GM23248 (cell line): ENCODE data around the gene LCE1B. TPM values are rescaled to one million over a fixed set of nuclear protein-coding genes. Genes with fewer than 3 reads are reported as not detected.

Source experiments
- DNase-seq: peaks from one replicate; pipeline ENCODE4 v3.0.0-alpha.2; 2015
- H2AFZ ChIP-seq: fragments of 200-600 bp; sonication (generic); 2 replicates; pipeline ENCODE4 v1.6.1; 2016; ENCODE audit warnings: antibody characterized with exemption
- H3F3A ChIP-seq: fragments of 200-600 bp; sonication (generic); 2 replicates; pipeline ENCODE4 v1.6.1; 2016; ENCODE audit warnings: mild to moderate bottlenecking, antibody characterized with exemption, mixed run types; ENCODE audit not compliant: insufficient read depth
- H3K27ac ChIP-seq: fragments of 200-600 bp; sonication (generic); 2 replicates; pipeline ENCODE4 v1.5.1; 2016; ENCODE audit warnings: mild to moderate bottlenecking
- H3K27me3 ChIP-seq: fragments of 200-600 bp; sonication (generic); replicated peaks from 2 replicates; pipeline ENCODE4 v1.6.1; 2016; ENCODE audit warnings: mild to moderate bottlenecking; ENCODE audit not compliant: insufficient read depth
- H3K36me3 ChIP-seq: fragments of 200-600 bp; sonication (generic); 2 replicates; pipeline ENCODE4 v1.6.1; 2016; ENCODE audit warnings: low read depth, mild to moderate bottlenecking
- H3K4me1 ChIP-seq: fragments of 200-600 bp; sonication (generic); 2 replicates; pipeline ENCODE4 v1.6.1; 2016; ENCODE audit warnings: mild to moderate bottlenecking; ENCODE audit not compliant: insufficient read depth
- H3K4me2 ChIP-seq: fragments of 200-600 bp; sonication (generic); one replicate; pipeline ENCODE4 v1.6.1; 2016; ENCODE audit warnings: mild to moderate bottlenecking; ENCODE audit not compliant: unreplicated experiment
- H3K4me3 ChIP-seq: fragments of 200-600 bp; sonication (generic); 2 replicates; pipeline ENCODE4 v1.5.1; 2016; ENCODE audit warnings: mild to moderate bottlenecking
- H3K79me2 ChIP-seq: fragments of 200-600 bp; sonication (generic); 2 replicates; pipeline ENCODE4 v1.6.1; 2016; ENCODE audit warnings: mild to moderate bottlenecking; ENCODE audit not compliant: insufficient read depth
- H3K9ac ChIP-seq: fragments of 200-600 bp; sonication (generic); 2 replicates; pipeline ENCODE4 v1.6.1; 2016; ENCODE audit warnings: mild to moderate bottlenecking
- H3K9me2 ChIP-seq: fragments of 200-600 bp; sonication (generic); 2 replicates; pipeline ENCODE4 v1.6.1; 2016; ENCODE audit warnings: mixed run types, mild to moderate bottlenecking, moderate library complexity; ENCODE audit not compliant: insufficient read depth
- H3K9me3 ChIP-seq: fragments of 200-600 bp; sonication (generic); one replicate; pipeline ENCODE4 v1.6.1; 2017; ENCODE audit warnings: low read depth
- H4K20me1 ChIP-seq: fragments of 200-600 bp; sonication (generic); 2 replicates; pipeline ENCODE4 v1.6.0; 2016; ENCODE audit not compliant: insufficient read depth
- EZH2 ChIP-seq: fragments of 200-600 bp; sonication (generic); IDR thresholded peaks from 2 replicates; pipeline ENCODE4 v1.6.1; 2018; ENCODE audit warnings: antibody characterized with exemption, mild to moderate bottlenecking; ENCODE audit not compliant: insufficient read depth, poor library complexity, severe bottlenecking
- EZH2phosphoT487 ChIP-seq: fragments of 200-600 bp; sonication (generic); IDR thresholded peaks from 2 replicates; pipeline ENCODE4 v1.6.1; 2018; ENCODE audit warnings: antibody characterized with exemption, moderate library complexity, mild to moderate bottlenecking, low read depth; ENCODE audit not compliant: insufficient read depth
- WGBS, 2 experiments: methylation state at CpG; one replicate each; pipeline ENCODE4 v1.1.6; 2015 to 2017; ENCODE audit warnings: low lambda C conversion rate in 2 of 2, low coverage in 1 of 2; ENCODE audit errors: missing lambda C conversion rate in 2 of 2; 5-methylcytosine and 5-hydroxymethylcytosine counted together
- in situ Hi-C: fragments of 300-500 bp; cut with MboI; formaldehyde crosslinking; loops from 2 replicates; pipeline ENCODE4 v1.15.0; 2020
- polyA plus RNA-seq: library from polyadenylated mRNA; unstranded; fragments of >200 nt; fragmentation: Nextera tagmentation; extraction: Ambion mirVana; gene quantifications from 2 replicates; pipeline ENCODE4 v1.2.1, GENCODE V29; 2016
- total RNA-seq: library from RNA; depleted of rRNA; stranded (reverse); fragments of >200 nt; shearing (Covaris generic); gene quantifications from 2 replicates; pipeline ENCODE4 v1.2.3, GENCODE V29; 2014

Gene LCE1B
- total and polyA plus RNA-seq, 2 experiments from 2014 or later, result not detected

DNA sequence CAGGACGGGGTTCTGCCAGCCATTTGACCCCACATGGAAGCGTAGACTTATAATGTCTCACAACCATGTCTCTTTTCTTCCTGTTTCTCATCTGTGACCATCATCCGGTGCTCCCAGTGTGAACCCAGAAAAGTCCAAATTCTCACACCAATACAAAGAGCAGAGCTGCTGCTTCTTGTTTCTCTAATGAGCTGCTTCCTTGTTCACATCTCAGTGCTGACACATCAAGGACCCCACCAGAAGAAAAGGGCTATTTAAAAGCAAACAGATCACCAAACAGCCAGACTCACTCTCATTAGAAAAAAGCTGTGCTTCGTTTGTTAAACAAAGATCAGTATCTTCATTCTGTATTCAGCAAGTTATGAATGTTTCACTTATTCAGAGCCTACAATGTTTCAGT lies 16.1 kb upstream of the LCE1B start:
- no peaks in the 10 kb centered on the region for H3K4me1 ChIP-seq
- no peaks in the 10 kb centered on the region for H3K9me2 ChIP-seq
- H3K9ac ChIP-seq, result no peak overlapping the region
- H3K9me3 ChIP-seq, result no peaks in the 10 kb centered on the region
- no peak overlapping the region for H3K4me3 ChIP-seq
- in situ Hi-C loops, result no loop called here
- no peak for DNase-seq
- H2AFZ ChIP-seq, result no peak overlapping the region
- no peaks in the 10 kb centered on the region for H4K20me1 ChIP-seq
- H3K4me2 ChIP-seq, result no peak overlapping the region
- H3K36me3 ChIP-seq, result no peaks in the 10 kb centered on the region
- peaks cover 9% of the 10 kb centered on the region; the same call in 1 of the 2 replicates for H3K27me3 ChIP-seq
- TF ChIP-seq EZH2phosphoT487 (no peak), EZH2 (no peak)
- 26 to 31% methylated on average over 4 of the region's 4 CpGs for WGBS, 2 experiments
- no peaks in the 10 kb centered on the region for H3F3A ChIP-seq
- no peak overlapping the region for H3K27ac ChIP-seq
- H3K79me2 ChIP-seq, result no peaks in the 10 kb centered on the region

DNA sequence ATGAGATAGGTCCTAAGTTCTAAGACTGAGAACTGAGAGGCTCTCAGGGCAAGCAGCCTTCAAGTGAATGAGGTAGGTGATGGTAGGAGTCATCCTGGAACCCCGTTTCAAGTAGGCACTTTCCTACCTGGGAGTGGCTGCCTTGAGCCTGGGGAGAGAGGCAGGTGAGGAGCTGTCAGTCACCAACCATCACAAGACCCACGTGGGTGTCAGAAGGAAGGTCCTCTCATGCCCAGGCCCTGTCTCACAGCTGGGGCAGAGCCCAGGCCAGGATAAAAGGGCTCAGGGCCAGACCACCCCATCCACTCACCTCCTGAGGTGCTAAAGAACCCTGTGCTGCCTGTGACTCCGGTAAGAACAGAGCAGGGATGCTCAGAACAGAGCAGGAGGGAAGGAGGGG lies 15.3 kb upstream of the LCE1B start, which contains the start of gene LCE1D:
LCE1D (plus strand) TSS at position 301 of the 400 bp plus-strand sequence. CDS start 1,074 bp downstream, outside the sequence.
- 7 to 10% methylated on average over 2 to 3 of the region's 3 CpGs for WGBS, 2 experiments
- Histone ChIP-seq H3K27ac (no peak within 1 kb of the TSS), H3K4me2 (no peak within 1 kb of the TSS), H2AFZ (no peak within 1 kb of the TSS), H3K79me2 (no peaks in the 10 kb centered on the region), H4K20me1 (no peaks in the 10 kb centered on the region), H3K27me3 (peaks cover 9% of the 10 kb centered on the region; the same call in 1 of the 2 replicates), H3K9me2 (no peaks in the 10 kb centered on the region), H3K4me1 (no peaks in the 10 kb centered on the region), H3K9me3 (no peaks in the 10 kb centered on the region), H3K9ac (no peak within 1 kb of the TSS), H3K36me3 (no peaks in the 10 kb centered on the region), H3K4me3 (no peak within 1 kb of the TSS), H3F3A (no peaks in the 10 kb centered on the region)
- TF ChIP-seq EZH2phosphoT487 (no peak), EZH2 (no peak)
- in situ Hi-C loops, result no loop called here
- no peak for DNase-seq

GRCh38 chr1:152801333-152801732 lies 10.4 kb upstream of the LCE1B start:
- H3K4me3 ChIP-seq, result no peak overlapping the region
- H3F3A ChIP-seq, result no peaks in the 10 kb centered on the region
- DNase-seq, result peak; percentile 12

DNA sequence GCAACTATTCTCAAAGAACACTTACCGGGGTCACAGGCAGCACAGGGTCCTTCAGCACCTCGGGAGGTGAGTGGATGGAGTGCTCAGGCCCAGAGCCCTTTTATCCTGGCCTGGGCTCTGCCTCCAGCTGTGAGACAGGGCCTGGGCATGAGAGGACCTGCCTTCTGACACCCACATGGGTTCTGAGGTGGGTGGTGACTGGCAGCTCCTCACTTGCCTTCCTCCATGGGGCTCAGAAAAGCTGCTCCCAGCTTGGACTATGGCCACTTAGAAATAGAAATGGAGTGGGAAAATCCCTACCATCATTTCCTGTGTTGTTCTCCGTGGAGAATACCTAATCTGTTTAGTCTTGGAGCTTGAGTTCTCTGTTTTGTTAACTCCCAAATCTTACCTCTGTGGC lies 5.2 kb upstream of the LCE1B start, which contains the start of gene LCE1C:
LCE1C (minus strand) TSS at position 76 of the 400 bp plus-strand sequence. CDS start 1,173 bp downstream, outside the sequence.
- in situ Hi-C loops, result no loop called here
- no peaks in the 10 kb centered on the region for H3K27me3 ChIP-seq
- H2AFZ ChIP-seq, result no peak within 1 kb of the TSS
- no peak within 1 kb of the TSS for H3K4me2 ChIP-seq
- H3K79me2 ChIP-seq, result no peaks in the 10 kb centered on the region
- no peak for DNase-seq
- 10 to 20% methylated on average over 3 of the region's 3 CpGs for WGBS, 2 experiments
- no peak within 1 kb of the TSS for H3K27ac ChIP-seq
- no peaks in the 10 kb centered on the region for H3K4me1 ChIP-seq
- H3K9me3 ChIP-seq, result no peaks in the 10 kb centered on the region
- no peaks in the 10 kb centered on the region for H4K20me1 ChIP-seq
- no peak for TF ChIP-seq EZH2
- TF ChIP-seq EZH2phosphoT487, result no peak
- H3K4me3 ChIP-seq, result no peak within 1 kb of the TSS
- H3K9me2 ChIP-seq, result no peaks in the 10 kb centered on the region
- H3F3A ChIP-seq, result no peaks in the 10 kb centered on the region
- no peaks in the 10 kb centered on the region for H3K36me3 ChIP-seq
- H3K9ac ChIP-seq, result no peak within 1 kb of the TSS

More at GRCh38 chr1:152801333-152801732, 10.4 kb upstream of the LCE1B start:
- Histone ChIP-seq H3K4me1 (no peaks in the 10 kb centered on the region), H3K27me3 (peaks cover 9% of the 10 kb centered on the region; the same call in 1 of the 2 replicates), H3K9me2 (no peaks in the 10 kb centered on the region), H3K27ac (no peak overlapping the region), H4K20me1 (no peaks in the 10 kb centered on the region), H3K79me2 (no peaks in the 10 kb centered on the region), H2AFZ (no peak overlapping the region), H3K36me3 (no peaks in the 10 kb centered on the region), H3K9ac (no peak overlapping the region), H3K9me3 (no peaks in the 10 kb centered on the region), H3K4me2 (no peak overlapping the region)
- 4 to 5% methylated on average over 1 of the region's 1 CpG for WGBS, 2 experiments
- TF ChIP-seq EZH2 (no peak), EZH2phosphoT487 (no peak)
- in situ Hi-C loops, result no loop called here

- H3K4me3 ChIP-seq, result no peak overlapping the region
- no peak overlapping the region for H3K27ac ChIP-seq
- no peaks in the 10 kb centered on the region for H3K4me1 ChIP-seq
- H3K36me3 ChIP-seq, result no peaks in the 10 kb centered on the region
- WGBS, 2 experiments, result 15 to 20% methylated on average over 2 of the region's 2 CpGs
- no peak overlapping the region for H2AFZ ChIP-seq
- H3F3A ChIP-seq, result no peaks in the 10 kb centered on the region
- no peaks in the 10 kb centered on the region for H3K9me2 ChIP-seq
- no peak overlapping the region for H3K9ac ChIP-seq
- H3K9me3 ChIP-seq, result no peaks in the 10 kb centered on the region
- no peak for TF ChIP-seq EZH2phosphoT487
- no peak for TF ChIP-seq EZH2
- H3K27me3 ChIP-seq, result 0 out of 2 replicates have a peak, but pooled peaks cover 3% of the 10 kb centered on the region
- no peak overlapping the region for H3K4me2 ChIP-seq
- DNase-seq, result no peak
- no peaks in the 10 kb centered on the region for H4K20me1 ChIP-seq
- H3K79me2 ChIP-seq, result no peaks in the 10 kb centered on the region
- in situ Hi-C loops, result no loop called here
These were observed 721 bp upstream of the LCE1B start for GRCh38 chr1:152811050-152811449.
